Frontal cortex (tissue), 4 donors: ENCODE results near the gene GPR21. TPM values are rescaled to one million over a fixed set of nuclear protein-coding genes. Genes with fewer than 3 reads are reported as not detected.

ENCODE experiments used
- DNase-seq, 2 donors: peaks; one replicate each; pipeline ENCODE4 v3.0.0; 2012; ENCODE audit warnings: low spot score in 2 of 2
- FAIRE-seq: peaks from 2 replicates; lab custom pipeline; 2012; peaks lifted over from hg19 to GRCh38; lab: Jason Lieb, UNC
- small RNA-seq: library from RNA; depleted of rRNA; stranded (forward); fragments of <200 nt; gene quantifications from one replicate; pipeline ENCODE3, GENCODE V24; 2014
- total RNA-seq: library from RNA; depleted of rRNA; stranded (reverse); fragments of >200 nt; gene quantifications from one replicate; pipeline ENCODE4 v1.2.3, GENCODE V29; 2014
- donor health status: control.
- donor health status: control.
- donor health status: control.

The GPR21 gene
- total RNA-seq, 1 donor from 2014 or later, result 28.9 TPM

GRCh38 chr9:123062351-123063176 is 29.1 kb downstream of the GPR21 start:
- DNase-seq (no peak), FAIRE-seq (no peak)

GRCh38 chr9:123063177-123063598 is 29.7 kb downstream of the GPR21 start:
- FAIRE-seq (no peak), DNase-seq (no peak)

DNA sequence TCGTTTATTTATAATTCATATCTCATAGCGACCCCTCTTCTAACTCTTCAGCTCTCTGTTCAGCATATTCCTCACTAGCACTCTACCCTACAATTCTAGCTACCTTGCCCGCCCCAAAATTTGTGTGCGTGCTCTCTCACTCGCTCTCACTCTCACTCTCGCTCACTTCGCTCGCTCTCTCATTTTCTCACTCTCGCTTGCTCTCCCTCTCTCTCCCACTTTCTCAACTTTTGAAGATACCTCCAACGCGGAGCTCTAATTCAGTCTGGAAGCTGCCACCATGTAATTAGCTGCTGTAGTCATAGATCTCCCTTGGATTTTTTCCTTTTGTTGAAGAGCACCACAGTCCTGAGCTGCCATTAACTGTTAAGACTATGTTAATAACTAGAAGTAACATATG is 30.4 kb downstream of the GPR21 start:
- no peak for DNase-seq
- no peak for FAIRE-seq

DNA sequence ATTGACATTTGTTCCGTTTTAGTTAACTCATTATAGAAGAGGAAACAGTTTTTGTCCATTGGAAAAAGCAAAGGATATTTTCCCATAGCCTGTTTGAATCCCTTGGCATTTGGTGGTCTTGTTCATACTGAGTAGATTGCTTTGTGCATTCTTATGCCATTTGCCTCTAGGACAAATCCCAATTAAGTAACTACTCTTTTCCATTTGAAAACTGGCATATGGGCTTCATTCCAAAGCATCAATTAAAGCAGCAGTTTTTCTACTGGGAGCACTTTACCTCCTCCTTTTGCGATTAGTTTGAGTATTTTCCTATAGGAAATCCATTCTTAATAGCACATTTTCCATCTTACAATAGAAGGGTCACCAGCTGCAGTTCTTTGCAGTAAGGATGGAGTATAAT is 31.2 kb downstream of the GPR21 start:
- FAIRE-seq (no peak), DNase-seq (no peak)

DNA sequence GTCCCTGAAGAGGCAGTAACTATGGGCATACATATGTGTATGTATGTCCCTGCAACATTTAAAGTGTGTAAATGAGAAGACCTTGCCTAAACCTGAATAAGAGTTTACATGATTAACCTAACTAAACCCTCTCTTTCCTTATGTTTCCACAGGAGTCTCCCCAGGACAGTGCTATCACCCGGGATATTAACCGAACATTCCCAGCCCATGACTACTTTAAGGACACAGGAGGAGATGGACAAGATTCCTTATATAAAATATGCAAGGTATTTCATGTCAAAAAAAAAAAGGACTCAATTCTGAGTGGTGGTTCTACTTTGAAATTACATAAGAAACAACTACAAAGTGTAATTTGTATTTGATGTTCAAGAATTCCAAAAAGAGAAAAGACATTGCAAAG is 31.7 kb downstream of the GPR21 start:
- FAIRE-seq (no peak), DNase-seq (no peak)

DNA sequence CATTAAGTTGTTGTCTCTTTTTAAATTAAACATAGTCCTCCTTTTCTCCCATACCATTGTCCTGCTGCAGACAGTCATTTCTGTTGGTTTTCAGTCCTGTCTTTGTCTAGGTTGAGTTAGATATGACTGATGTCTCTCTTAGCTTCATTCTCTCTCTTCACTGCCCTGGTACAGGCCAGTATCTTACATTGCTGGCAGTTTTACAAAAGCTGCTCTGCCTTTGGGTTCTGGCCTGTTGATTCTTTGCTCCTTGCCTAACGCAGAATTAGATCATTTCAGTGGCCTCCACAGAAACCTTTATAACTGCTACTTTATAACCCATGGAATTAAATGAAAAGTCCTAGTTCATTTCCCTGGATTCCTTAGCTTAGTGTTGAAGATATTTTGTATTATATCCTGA is 33.7 kb downstream of the GPR21 start:
- DNase-seq (no peak), FAIRE-seq (no peak)

GRCh38 chr9:123069010-123069481 is 35.6 kb downstream of the GPR21 start:
- DNase-seq, result no peak
- FAIRE-seq, result no peak

DNA sequence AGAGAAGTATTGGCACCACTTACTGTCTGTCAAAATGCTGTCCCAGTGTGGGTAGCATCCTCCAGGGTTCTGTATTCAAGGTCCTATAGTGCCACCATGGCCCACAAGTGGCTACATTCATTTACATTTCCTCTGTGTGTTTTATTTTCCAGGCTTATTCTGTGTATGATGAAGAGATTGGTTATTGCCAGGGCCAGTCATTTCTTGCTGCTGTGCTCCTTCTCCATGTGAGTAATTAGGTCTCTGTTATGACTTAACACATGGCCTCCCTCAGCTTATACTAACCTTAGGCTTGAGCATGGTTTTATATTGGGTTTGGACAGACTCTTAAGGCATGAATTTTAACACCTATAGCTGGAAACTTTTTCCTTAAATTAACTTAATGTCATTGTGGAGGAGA is 36.7 kb downstream of the GPR21 start:
- DNase-seq (no peak), FAIRE-seq (no peak)

DNA sequence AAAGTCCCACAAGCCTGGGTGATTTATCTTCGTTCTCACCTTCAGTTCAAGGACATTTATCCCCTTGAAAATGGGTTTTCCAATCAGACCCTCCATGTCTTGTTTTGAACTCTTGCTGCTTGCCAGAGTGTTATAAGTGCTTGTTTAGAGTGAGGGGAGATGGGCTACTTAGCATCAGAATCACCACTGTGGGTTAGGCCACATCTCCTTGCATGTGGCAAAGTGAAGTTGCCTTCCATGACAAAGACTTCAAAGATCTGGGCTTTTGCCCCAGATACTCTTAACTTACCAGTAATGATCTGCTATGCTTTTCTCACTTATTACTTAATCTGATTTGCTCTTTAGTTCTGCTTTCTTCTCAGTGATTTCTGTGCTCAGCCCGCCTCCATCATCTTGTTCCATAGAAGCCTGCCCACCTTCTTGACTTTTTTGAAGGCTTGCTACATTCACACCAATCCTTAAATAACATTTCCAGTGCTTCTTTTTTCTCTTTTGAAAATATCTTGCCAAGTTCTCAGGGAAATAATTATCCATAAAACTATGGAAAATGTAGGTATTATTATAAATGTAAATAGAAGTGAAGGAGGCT is 39.0 kb downstream of the GPR21 start:
- no peak for FAIRE-seq
- no peak for DNase-seq

GRCh38 chr9:123073441-123073840 is 40.0 kb downstream of the GPR21 start:
- FAIRE-seq, result no peak

DNA sequence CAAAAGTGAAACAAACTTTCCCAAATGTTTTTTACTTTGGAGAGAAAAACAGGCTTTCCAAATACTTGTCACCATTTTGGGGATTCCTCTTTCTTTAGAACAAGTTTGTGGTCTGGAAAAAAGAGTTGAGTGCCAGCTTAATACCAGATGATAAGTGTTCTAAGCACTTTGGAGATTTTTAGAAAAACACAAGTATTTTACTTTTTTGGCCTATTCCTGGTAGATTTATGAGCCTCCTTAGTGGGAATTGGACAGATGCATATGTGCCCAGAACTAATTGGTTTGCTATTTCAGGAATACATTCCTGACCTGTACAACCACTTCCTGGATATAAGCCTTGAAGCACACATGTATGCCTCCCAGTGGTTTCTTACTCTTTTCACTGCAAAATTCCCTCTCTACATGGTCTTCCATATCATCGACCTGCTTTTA is 40.5 kb downstream of the GPR21 start:
- DNase-seq (no peak), FAIRE-seq (no peak)

More at GRCh38 chr9:123073441-123073840, 40.0 kb downstream of the GPR21 start:
- DNase-seq, result no peak

DNA sequence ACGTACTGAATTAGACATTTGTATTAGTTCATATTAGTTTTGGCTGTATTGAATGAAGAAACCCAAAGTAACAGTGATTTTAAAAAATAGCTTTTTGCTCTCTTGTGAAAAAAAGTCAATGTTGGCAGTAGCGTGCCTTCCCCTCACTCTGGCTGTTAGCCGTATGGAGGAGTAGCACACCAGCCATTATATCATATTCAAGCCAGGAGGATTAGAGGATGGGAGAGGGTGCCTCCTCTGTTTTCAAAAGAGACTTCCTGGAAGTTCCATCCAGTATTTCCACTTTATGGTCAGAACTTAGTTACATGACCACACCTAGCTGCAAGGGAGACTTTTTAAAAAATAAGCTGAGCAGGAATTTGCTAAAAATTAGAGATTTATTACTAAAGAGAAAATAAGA is 41.2 kb downstream of the GPR21 start:
- DNase-seq (no peak), FAIRE-seq (no peak)

DNA sequence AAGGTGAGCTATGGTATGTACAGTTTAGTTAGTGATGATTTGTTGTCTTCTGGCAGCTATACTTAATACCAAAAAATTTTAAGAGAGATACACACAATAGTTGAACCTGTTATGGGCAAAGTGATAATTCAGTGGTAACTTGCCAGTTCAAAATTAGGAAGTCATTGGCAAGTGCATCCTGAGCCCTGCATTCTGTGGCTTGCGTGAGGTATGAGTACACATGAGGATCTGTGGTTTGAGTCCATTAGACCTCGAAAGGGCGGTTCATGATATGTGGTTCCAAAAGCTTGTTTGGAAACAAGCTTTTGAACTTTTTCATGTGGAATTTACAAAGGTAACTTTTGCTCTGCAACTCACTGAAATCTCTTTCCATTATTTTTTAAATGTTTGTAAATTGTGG is 47.0 kb downstream of the GPR21 start:
- FAIRE-seq, result no peak
- no peak for DNase-seq

- DNase-seq, result no peak
- FAIRE-seq, result no peak
Observed at GRCh38 chr9:123081824-123082223, 48.4 kb downstream of the GPR21 start.

GRCh38 chr9:123083680-123084079 is 50.2 kb downstream of the GPR21 start:
- FAIRE-seq, result no peak

DNA sequence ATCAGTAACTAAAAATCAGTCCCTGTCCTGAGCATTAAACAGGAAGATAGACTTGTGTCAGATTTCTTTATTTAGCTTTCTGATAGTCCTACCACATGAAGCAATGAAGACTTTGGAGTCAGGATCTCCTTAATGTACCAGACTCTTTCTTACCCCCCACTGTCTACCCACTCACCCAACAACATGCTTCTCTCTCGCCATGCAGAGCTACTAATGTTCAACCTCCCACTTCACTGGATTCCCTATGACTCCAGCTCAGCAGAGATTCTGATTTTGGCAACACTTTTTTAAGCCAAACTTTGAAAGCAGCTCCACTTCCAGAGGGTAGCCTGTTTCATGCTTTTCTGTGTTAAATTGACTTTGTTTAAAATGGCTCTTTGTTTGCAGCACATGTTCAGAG is 50.8 kb downstream of the GPR21 start:
- FAIRE-seq (no peak), DNase-seq (no peak)

More at GRCh38 chr9:123083680-123084079, 50.2 kb downstream of the GPR21 start:
- no peak for DNase-seq

Small RNA genes lying within 50 kb of the gene (small RNA-seq; reads per million reads assigned to genes)
- gene GPR21, result not detected

Other genes starting within 250 kb of the GPR21 start
- gene OR5C1, start 244.7 kb upstream of the GPR21 start, total RNA-seq, result not detected
- gene OR1K1, start 233.5 kb upstream of the GPR21 start, total RNA-seq, result not detected
- gene PDCL, start 205.1 kb upstream of the GPR21 start, total RNA-seq, result 63.6 TPM
- 109 TPM for gene RC3H2, start 128.3 kb upstream of the GPR21 start, total RNA-seq
- 99.5 TPM for gene ZBTB6, start 120.3 kb upstream of the GPR21 start, total RNA-seq
- 9.8 TPM for gene ZBTB26, start 102.2 kb upstream of the GPR21 start, total RNA-seq
- 132 TPM for gene RABGAP1, start 92.6 kb upstream of the GPR21 start, total RNA-seq
- gene STRBP, start 234.9 kb downstream of the GPR21 start, total RNA-seq, result 84.8 TPM